Activated CD8-positive, alpha-beta memory T cell treated with anti-CD3 and anti-CD28 coated beads for 1 hour (primary cell): ENCODE measurements around the gene CREG2.
"Not testable (repeated sequence)": the region's sequence is repeated elsewhere in the genome, so short reads cannot be mapped to it uniquely, and the experiment has no call there.

Source experiments
- DNase-seq, 2 donors: peaks; one replicate each; pipeline ENCODE4 v3.0.0-alpha.2; 2020; ENCODE audit warnings: low read depth in 1 of 2; ENCODE audit errors: extremely low read depth in 1 of 2

CREG2 gene

GRCh38 chr2:101349893-101350662 is 37.2 kb downstream of the CREG2 start:
- DNase-seq: no peak

- no peak for DNase-seq
Observed at GRCh38 chr2:101348883-101349282, 38.4 kb downstream of the CREG2 start.

GRCh38 chr2:101346909-101347308 is 40.4 kb downstream of the CREG2 start:
- DNase-seq: no peak

DNA sequence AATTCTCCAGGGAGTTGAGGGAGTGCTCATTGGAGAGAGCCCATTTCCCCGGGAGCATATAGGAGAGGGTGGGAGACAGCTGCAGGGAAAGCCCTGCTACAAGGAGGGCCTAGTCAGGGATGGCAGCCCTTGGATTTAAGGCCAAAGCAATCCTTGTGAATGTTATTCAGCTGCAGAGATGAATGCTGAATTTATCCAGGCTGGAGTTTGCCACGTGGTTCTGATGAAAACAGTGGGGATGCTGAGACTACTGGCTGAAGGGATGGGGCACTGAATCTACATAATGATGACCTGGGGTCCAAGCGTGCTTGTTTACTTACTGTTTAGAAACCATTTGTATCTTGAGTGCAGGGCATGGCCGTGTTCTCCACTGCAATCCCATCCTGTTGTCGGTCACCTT is 43.2 kb downstream of the CREG2 start:
- DNase-seq: no peak

GRCh38 chr2:101342625-101343008 is 44.7 kb downstream of the CREG2 start:
- no peak for DNase-seq

GRCh38 chr2:101341901-101342624 is 45.2 kb downstream of the CREG2 start:
- DNase-seq: peak; percentile 37 to 58

DNA sequence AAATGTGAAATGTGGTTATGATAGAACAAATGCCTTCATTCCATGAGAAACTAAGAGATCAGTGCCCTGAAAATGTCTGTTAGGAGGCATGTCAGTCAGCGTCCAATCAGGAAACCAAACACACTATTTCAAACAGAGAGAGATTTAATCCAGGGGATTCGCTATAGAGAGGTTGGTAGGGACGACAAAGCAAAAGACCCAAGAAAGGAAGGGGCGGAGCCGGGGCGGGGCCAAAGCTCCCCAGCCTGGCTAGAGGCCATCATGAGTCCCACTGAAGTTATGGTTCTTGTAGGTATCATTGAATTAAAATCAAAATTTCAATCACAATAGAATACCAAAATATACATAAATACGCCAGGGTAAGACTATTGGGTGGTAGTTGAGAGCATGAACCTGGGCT is 45.9 kb downstream of the CREG2 start:
- DNase-seq: no peak

GRCh38 chr2:101340141-101340551 is 47.2 kb downstream of the CREG2 start:
- DNase-seq: no peak

GRCh38 chr2:101339266-101339880 is 47.9 kb downstream of the CREG2 start:
- DNase-seq: no peak

DNA sequence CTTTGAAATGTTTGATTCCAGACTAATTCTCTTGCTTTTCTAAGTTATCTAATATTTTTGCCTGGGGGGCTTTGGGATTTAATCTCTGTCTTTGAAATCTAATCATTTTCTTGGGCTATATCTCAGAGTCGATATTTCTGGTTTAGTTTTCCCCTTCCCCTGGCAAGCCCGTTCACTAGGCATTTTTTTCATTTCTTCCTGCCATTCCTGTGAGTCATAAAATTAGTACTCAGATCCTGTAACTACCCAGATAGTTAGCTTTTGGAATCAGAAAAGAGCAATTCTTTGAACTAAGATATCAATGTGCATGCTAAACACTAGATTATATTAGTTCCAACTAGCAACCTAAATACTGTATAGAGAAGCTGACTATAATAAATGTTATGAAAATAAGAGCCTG is 49.4 kb downstream of the CREG2 start:
- DNase-seq: no peak

GRCh38 chr2:101332885-101333766 is 54.2 kb downstream of the CREG2 start:
- DNase-seq: no peak

- DNase-seq: no peak
Observed at GRCh38 chr2:101331202-101331601, 56.1 kb downstream of the CREG2 start.

GRCh38 chr2:101330253-101330933 is 56.9 kb downstream of the CREG2 start:
- DNase-seq: no peak

DNA sequence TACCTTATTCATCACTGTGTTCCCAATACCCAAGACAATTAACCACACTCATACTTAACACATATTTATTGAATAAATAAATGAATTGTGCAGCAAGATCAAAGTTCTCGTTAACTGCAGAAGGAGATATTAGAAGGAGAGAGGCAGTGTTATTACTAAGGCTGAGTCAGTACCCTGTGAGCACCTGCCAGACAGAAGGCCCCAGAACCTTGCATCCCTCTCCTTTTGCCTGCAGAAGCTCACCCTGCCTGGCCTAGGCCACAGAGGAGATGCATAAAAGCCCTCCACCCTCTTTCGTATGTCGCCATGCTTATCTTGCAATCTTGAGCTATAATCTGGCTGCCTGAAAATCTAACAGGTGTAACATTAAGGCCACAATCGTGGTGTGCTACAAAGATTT is 58.3 kb downstream of the CREG2 start:
- DNase-seq: no peak

GRCh38 chr2:101328474-101329007 is 58.8 kb downstream of the CREG2 start:
- DNase-seq: no peak

GRCh38 chr2:101327863-101328394 is 59.4 kb downstream of the CREG2 start:
- DNase-seq: no peak

- no peak for DNase-seq
Observed at GRCh38 chr2:101325425-101325824, 61.9 kb downstream of the CREG2 start.

DNA sequence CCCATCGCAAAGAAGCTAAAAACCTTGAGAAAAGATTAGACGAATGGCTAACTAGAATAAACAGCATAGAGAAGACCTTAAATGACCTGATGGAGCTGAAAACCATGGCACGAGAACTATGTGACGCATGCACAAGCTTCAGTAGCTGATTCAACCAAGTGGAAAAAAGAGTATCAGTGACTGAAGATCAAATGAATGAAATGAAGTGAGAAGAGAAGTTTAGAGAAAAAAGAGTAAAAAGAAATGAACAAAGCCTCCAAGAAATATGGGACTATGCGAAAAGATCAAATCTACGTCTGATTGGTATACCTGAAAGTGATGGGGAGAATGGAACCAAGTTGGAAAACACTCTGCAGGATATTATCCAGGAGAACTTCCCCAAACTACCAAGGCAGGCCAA is 70.7 kb downstream of the CREG2 start:
- not testable (repeated sequence) for DNase-seq

- no peak for DNase-seq
Observed at GRCh38 chr2:101311696-101312017, 75.6 kb downstream of the CREG2 start.
